Osteocyte (in vitro differentiated cells): Measurements from ENCODE around the gene NECTIN1. TPM values are rescaled to one million over a fixed set of nuclear protein-coding genes. Genes with fewer than 3 reads are reported as not detected.

Experiments
- DNase-seq: peaks from one replicate; pipeline ENCODE4 v3.0.0; 2021; ENCODE audit warnings: mixed read lengths; ENCODE audit not compliant: unreplicated experiment; ENCODE audit errors: extremely low spot score
- H3K27ac Mint-ChIP-seq: one replicate; pipeline ENCODE4 v1.8.0; 2021; ENCODE audit warnings: mild to moderate bottlenecking, mixed read lengths; ENCODE audit not compliant: unreplicated experiment
- H3K27me3 Mint-ChIP-seq: one replicate; pipeline ENCODE4 v1.8.0; 2021; ENCODE audit warnings: mixed read lengths; ENCODE audit not compliant: unreplicated experiment
- H3K36me3 Mint-ChIP-seq: one replicate; pipeline ENCODE4 v1.8.0; 2021; ENCODE audit warnings: mixed read lengths; ENCODE audit not compliant: unreplicated experiment
- H3K4me1 Mint-ChIP-seq: one replicate; pipeline ENCODE4 v1.8.0; 2021; ENCODE audit warnings: mixed read lengths; ENCODE audit not compliant: unreplicated experiment
- H3K4me3 Mint-ChIP-seq: one replicate; pipeline ENCODE4 v1.8.0; 2021; ENCODE audit warnings: mild to moderate bottlenecking, moderate library complexity, mixed read lengths; ENCODE audit not compliant: unreplicated experiment
- H3K9me3 Mint-ChIP-seq: one replicate; pipeline ENCODE4 v1.8.0; 2021; ENCODE audit warnings: mixed read lengths; ENCODE audit not compliant: unreplicated experiment
- CTCF ChIP-seq: fragments of 200-600 bp; sonication (generic); IDR thresholded peaks from 2 replicates; pipeline ENCODE4 v1.5.0; 2021; ENCODE audit warnings: antibody characterized with exemption, mild to moderate bottlenecking, moderate library complexity
- total RNA-seq: library from RNA; stranded (reverse); gene quantifications from 2 replicates; pipeline ENCODE4 v1.2.1, GENCODE V29; 2021

The NECTIN1 gene
- total RNA-seq, 1 donor from 2014 or later = 7.2 TPM

GRCh38 chr11:119754199-119754598, 25.2 kb upstream of the NECTIN1 start:
- Mint-ChIP-seq H3K4me1 (peaks cover 5% of the 10 kb centered on the region), H3K9me3 (no peaks in the 10 kb centered on the region), H3K27ac (no peak overlapping the region), H3K27me3 (peaks cover 36% of the 10 kb centered on the region), H3K4me3 (no peak overlapping the region), H3K36me3 (no peaks in the 10 kb centered on the region)
- no peak for DNase-seq
- TF ChIP-seq CTCF = no peak

- peaks cover 36% of the 10 kb centered on the region for H3K27me3 Mint-ChIP-seq
- H3K4me3 Mint-ChIP-seq = no peak overlapping the region
- H3K36me3 Mint-ChIP-seq = no peaks in the 10 kb centered on the region
- H3K9me3 Mint-ChIP-seq = no peaks in the 10 kb centered on the region
- TF ChIP-seq CTCF = no peak
- no peak overlapping the region for H3K27ac Mint-ChIP-seq
- H3K4me1 Mint-ChIP-seq = no peaks in the 10 kb centered on the region
- no peak for DNase-seq
These were observed 23.9 kb upstream of the NECTIN1 start for GRCh38 chr11:119752946-119753345.

GRCh38 chr11:119752345-119752871, 23.4 kb upstream of the NECTIN1 start:
- H3K9me3 Mint-ChIP-seq = no peaks in the 10 kb centered on the region
- H3K27me3 Mint-ChIP-seq = peaks cover 41% of the 10 kb centered on the region
- H3K36me3 Mint-ChIP-seq = no peaks in the 10 kb centered on the region
- H3K27ac Mint-ChIP-seq = no peak overlapping the region
- H3K4me1 Mint-ChIP-seq = no peaks in the 10 kb centered on the region
- no peak for DNase-seq
- TF ChIP-seq CTCF = no peak
- H3K4me3 Mint-ChIP-seq = no peak overlapping the region

GRCh38 chr11:119750056-119750455, 21.1 kb upstream of the NECTIN1 start:
- Mint-ChIP-seq H3K4me3 (no peak overlapping the region), H3K27me3 (peaks cover 44% of the 10 kb centered on the region), H3K9me3 (no peaks in the 10 kb centered on the region), H3K36me3 (no peaks in the 10 kb centered on the region), H3K27ac (no peak overlapping the region), H3K4me1 (no peaks in the 10 kb centered on the region)
- DNase-seq = no peak
- no peak for TF ChIP-seq CTCF

GRCh38 chr11:119749006-119749565, 20.1 kb upstream of the NECTIN1 start:
- no peak for DNase-seq
- no peak for TF ChIP-seq CTCF
- Mint-ChIP-seq H3K27me3 (peaks cover 47% of the 10 kb centered on the region), H3K27ac (no peak overlapping the region), H3K9me3 (no peaks in the 10 kb centered on the region), H3K4me3 (no peak overlapping the region), H3K4me1 (no peaks in the 10 kb centered on the region), H3K36me3 (no peaks in the 10 kb centered on the region)
